Ascending aorta (tissue), 2 donors: ENCODE data around the gene PPP4R2. TPM values are rescaled to one million over a fixed set of nuclear protein-coding genes. Genes with fewer than 3 reads are reported as not detected.

Experiments used
- DNase-seq, 2 donors: peaks; one replicate each; pipeline ENCODE4 v3.0.0-alpha.2; 2019; ENCODE audit warnings: low spot score in 2 of 2
- H3K27ac ChIP-seq, 2 donors: fragments of 200-600 bp; sonication (generic); one replicate each; pipeline ENCODE4 v1.5.1; 2016 to 2017; ENCODE audit warnings: mild to moderate bottlenecking in 1 of 2
- H3K27me3 ChIP-seq: fragments of 200-600 bp; sonication (generic); one replicate; pipeline ENCODE4 v1.5.1; 2017
- H3K36me3 ChIP-seq, 2 donors: fragments of 200-600 bp; sonication (generic); one replicate each; pipeline ENCODE4 v1.5.1; 2016
- H3K4me1 ChIP-seq, 2 donors: fragments of 200-600 bp; sonication (generic); one replicate each; pipeline ENCODE4 v1.5.1; 2016 to 2017; ENCODE audit warnings: mild to moderate bottlenecking in 1 of 2
- H3K4me3 ChIP-seq, 2 donors: fragments of 200-600 bp; sonication (generic); one replicate each; pipeline ENCODE4 v1.5.1; 2016 to 2017; ENCODE audit warnings: mild to moderate bottlenecking in 1 of 2
- H3K9me3 ChIP-seq, 2 donors: fragments of 200-600 bp; sonication (generic); one replicate each; pipeline ENCODE4 v1.5.1; 2016
- CTCF ChIP-seq, 3 experiments: fragments of 200-600 bp in 2 of 3; fragments of 450-650 bp in 1 of 3; sonication (generic) in 2 of 3; IDR thresholded peaks; one replicate each; pipeline ENCODE4 v1.5.1; 2016 to 2019; ENCODE audit warnings: antibody characterized with exemption in 3 of 3, mild to moderate bottlenecking in 1 of 3, moderate library complexity in 1 of 3
- intact Hi-C: fragments of 100-400 bp; cut with DNase I; formaldehyde crosslinking; loops from one replicate; pipeline ENCODE4 v1.15.1; 2023
- total RNA-seq: library from RNA; depleted of rRNA; stranded (reverse); fragments of >200 nt; gene quantifications from one replicate; pipeline ENCODE4 v1.1.0, GENCODE V29; 2016

The PPP4R2 gene
- total RNA-seq, 1 donor from 2014 or later: 8.2 TPM

DNA sequence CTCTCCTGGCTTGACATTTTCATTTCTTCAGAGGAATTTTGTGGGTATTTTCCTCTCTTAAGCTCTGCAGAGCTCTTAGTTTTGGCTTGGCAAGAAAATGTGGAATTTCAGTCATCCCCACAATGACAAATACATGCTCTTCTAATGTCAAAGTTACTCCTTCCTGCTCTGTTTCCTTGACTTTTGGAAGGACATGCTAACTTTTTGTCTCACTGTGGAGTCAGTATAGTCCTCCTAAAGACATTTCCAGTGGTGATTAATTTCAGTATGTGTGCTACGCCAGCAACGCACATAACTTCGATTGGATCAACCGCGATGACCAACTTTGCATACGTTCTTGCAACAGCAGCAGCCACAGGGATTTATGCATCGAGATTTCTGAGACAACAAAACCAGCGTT lies 78.2 kb downstream of the PPP4R2 start:
- intact Hi-C loops: no loop called here
- H3K4me3 ChIP-seq: no peak overlapping the region
- H3K27ac ChIP-seq: no peak overlapping the region
- H3K27me3 ChIP-seq: no peaks in the 10 kb centered on the region
- TF ChIP-seq CTCF (IDR thresholded peaks at IDR 0.05): no peak
- DNase-seq: no peak
- H3K9me3 ChIP-seq: no peaks in the 10 kb centered on the region
- no peaks in the 10 kb centered on the region for H3K36me3 ChIP-seq
- H3K4me1 ChIP-seq: peaks cover 0 to 4% of the 10 kb centered on the region in 2 donors

DNA sequence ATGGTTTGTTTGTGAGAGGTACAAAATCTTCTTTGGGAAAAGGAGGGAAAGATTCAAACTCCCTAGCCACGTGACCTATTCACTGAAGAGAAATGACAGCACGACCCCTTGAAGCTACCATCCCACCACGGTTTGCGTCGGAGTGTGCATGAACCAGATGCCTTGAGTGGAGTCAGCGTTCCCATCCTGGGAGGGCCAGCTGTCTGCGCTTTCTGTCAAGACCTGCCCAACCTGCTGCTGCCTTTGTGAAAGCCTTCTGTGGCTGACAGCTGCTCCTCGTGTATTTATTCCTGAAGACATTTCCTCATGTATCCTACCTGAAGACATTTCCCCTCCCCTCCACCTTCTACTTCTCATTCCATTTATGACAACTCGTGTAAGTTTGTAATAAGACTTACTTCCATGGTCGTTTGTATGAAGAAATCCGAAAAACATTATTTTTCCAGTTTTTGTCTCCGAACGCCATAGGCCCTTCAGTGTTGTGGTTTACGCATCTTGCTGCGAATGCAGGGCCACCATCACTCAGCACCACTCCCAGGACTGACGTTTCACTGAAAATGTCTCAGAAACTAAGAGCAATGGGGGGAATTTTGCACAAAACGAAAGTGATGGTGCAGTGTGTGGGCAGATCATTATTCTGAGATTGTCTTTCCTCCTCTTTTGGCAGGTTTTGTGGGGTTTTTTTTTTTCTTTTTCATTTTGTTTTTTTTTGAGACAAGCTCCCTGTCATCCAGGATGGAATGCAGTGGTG lies 83.8 kb downstream of the PPP4R2 start:
- intact Hi-C loops: loop anchor here (10.0 kb wide), 2 partner anchors 1206 to 1356 kb away; partner anchors contain the start of gene EIF4E3
- H3K36me3 ChIP-seq: no peaks in the 10 kb centered on the region
- no peak for TF ChIP-seq CTCF (IDR thresholded peaks at IDR 0.05)
- no peak overlapping the region for H3K4me3 ChIP-seq
- no peaks in the 10 kb centered on the region for H3K4me1 ChIP-seq
- H3K27ac ChIP-seq: no peak overlapping the region
- no peak for DNase-seq
- no peaks in the 10 kb centered on the region for H3K9me3 ChIP-seq
- no peaks in the 10 kb centered on the region for H3K27me3 ChIP-seq

DNA sequence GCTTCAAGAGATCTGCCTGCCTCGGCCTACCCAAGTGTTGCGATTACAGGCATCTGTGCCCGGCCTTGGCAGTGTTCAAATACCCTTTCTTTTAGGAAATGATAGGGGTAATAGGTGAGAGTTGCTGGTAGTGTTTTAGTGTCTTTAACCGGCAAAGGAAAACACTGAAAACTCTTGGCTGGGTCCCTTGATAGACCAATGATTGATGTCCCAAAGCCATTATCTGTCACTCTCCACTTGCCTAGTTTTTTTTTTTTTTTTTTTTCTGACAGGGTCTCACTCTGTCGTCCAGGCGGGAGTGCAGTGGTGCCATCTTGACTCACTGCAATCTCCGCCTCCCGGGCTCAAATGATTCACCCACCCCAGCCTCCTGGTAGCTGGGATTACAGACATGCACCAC lies 84.5 kb downstream of the PPP4R2 start:
- Histone ChIP-seq H3K4me1 (no peaks in the 10 kb centered on the region), H3K36me3 (no peaks in the 10 kb centered on the region), H3K9me3 (no peaks in the 10 kb centered on the region), H3K27ac (no peak overlapping the region), H3K27me3 (no peaks in the 10 kb centered on the region), H3K4me3 (no peak overlapping the region)
- TF ChIP-seq CTCF (IDR thresholded peaks at IDR 0.05): no peak
- intact Hi-C loops: loop anchor here (10.0 kb wide), 2 partner anchors 1206 to 1356 kb away; partner anchors contain the start of gene EIF4E3
- no peak for DNase-seq

DNA sequence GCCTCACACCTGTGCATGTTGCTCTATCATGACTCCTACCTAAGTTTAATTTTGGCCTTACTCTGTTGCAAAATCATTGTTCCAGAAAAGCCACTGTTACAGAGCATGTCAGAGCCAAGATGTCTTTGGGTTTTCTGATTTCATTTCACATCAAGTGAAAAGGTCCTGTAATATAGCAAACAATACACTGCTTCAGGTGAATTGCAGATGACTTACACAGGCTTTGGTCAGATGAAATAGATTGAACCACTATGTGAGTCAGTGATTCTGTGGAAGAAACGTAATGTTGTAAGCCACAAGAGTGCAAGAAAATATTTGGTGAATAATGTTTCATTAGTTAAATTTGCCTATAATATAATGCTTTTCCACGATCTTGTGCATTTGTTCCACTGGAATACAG lies 87.6 kb downstream of the PPP4R2 start:
- Histone ChIP-seq H3K4me1 (no peaks in the 10 kb centered on the region), H3K9me3 (no peaks in the 10 kb centered on the region), H3K27me3 (no peaks in the 10 kb centered on the region), H3K36me3 (no peaks in the 10 kb centered on the region), H3K27ac (no peak overlapping the region), H3K4me3 (no peak overlapping the region)
- no peak for DNase-seq
- TF ChIP-seq CTCF (IDR thresholded peaks at IDR 0.05): no peak
- intact Hi-C loops: loop anchor here (10.0 kb wide), 2 partner anchors 1209 to 1359 kb away; partner anchors contain the start of gene EIF4E3

GRCh38 chr3:73086071-73086494 lies 89.5 kb downstream of the PPP4R2 start:
- Histone ChIP-seq H3K27me3 (no peaks in the 10 kb centered on the region), H3K27ac (no peak overlapping the region), H3K4me1 (no peaks in the 10 kb centered on the region), H3K4me3 (no peak overlapping the region), H3K9me3 (no peaks in the 10 kb centered on the region), H3K36me3 (no peaks in the 10 kb centered on the region)
- DNase-seq: no peak
- peak; percentile 58 to 86 (median 71) for TF ChIP-seq CTCF (IDR thresholded peaks at IDR 0.05)
- intact Hi-C loops: loop anchor here (10.0 kb wide), 2 partner anchors 1211 to 1361 kb away; partner anchors contain the start of gene EIF4E3
